Caco-2 (cell line): ENCODE measurements around the gene RHOBTB1. TPM values are rescaled to one million over a fixed set of nuclear protein-coding genes. Genes with fewer than 3 reads are reported as not detected.

Experiments
- BruUV-seq: library from RNA; stranded (reverse); fragments of 400-500 nt; replicated peaks from 2 replicates; lab custom pipeline; 2021; lab: Mats Ljungman, UMichigan
- CTCF ChIA-PET: fragments of 300-600 bp; sonication (Branson Sonifier 250); formaldehyde crosslinking; loops from one replicate; lab custom pipeline; 2022; ENCODE audit warnings: antibody characterized with exemption; lab: Charles Lee
- POLR2A ChIA-PET: fragments of 300-600 bp; sonication (Branson Sonifier 250); formaldehyde crosslinking; loops from one replicate; lab custom pipeline; 2022; ENCODE audit warnings: antibody characterized with exemption; lab: Charles Lee
- DNase-seq, 2 experiments: peaks; one replicate each; pipeline versions ENCODE4 v3.0.0 to v3.0.0-alpha.2; 2020 to 2022
- H3K27me3 ChIP-seq: replicated peaks from 2 replicates; pipeline ENCODE4 v1.6.0; 2011; ENCODE audit warnings: low read length; ENCODE audit not compliant: control insufficient read depth, insufficient read depth
- H3K36me3 ChIP-seq: 2 replicates; pipeline ENCODE4 v1.5.1; 2011; ENCODE audit warnings: low read length; ENCODE audit not compliant: control insufficient read depth, insufficient read depth
- H3K4me1 ChIP-seq: fragments of 250-450 bp; sonication (Bioruptor Pico); 2 replicates; pipeline ENCODE4 v1.5.1; 2020; ENCODE audit warnings: mild to moderate bottlenecking
- H3K4me3 ChIP-seq: 2 replicates; pipeline ENCODE4 v1.5.1; 2011; ENCODE audit warnings: low read depth, mild to moderate bottlenecking, control low read depth, low read length
- H3K9me3 ChIP-seq: fragments of 250-450 bp; sonication (Bioruptor Pico); 2 replicates; pipeline ENCODE4 v1.5.1; 2020; ENCODE audit warnings: mild to moderate bottlenecking, moderate library complexity
- H3K27ac Mint-ChIP-seq: one replicate; pipeline ENCODE4 v1.8.0; 2022; ENCODE audit warnings: mixed read lengths; ENCODE audit not compliant: unreplicated experiment
- H3K27me3 Mint-ChIP-seq: one replicate; pipeline ENCODE4 v1.8.0; 2022; ENCODE audit warnings: mixed read lengths; ENCODE audit not compliant: insufficient read depth, unreplicated experiment
- H3K36me3 Mint-ChIP-seq: one replicate; pipeline ENCODE4 v1.8.0; 2022; ENCODE audit warnings: mild to moderate bottlenecking, mixed read lengths; ENCODE audit not compliant: insufficient read depth, unreplicated experiment
- H3K4me1 Mint-ChIP-seq: one replicate; pipeline ENCODE4 v1.8.0; 2022; ENCODE audit warnings: low read depth, mixed read lengths; ENCODE audit not compliant: unreplicated experiment
- H3K4me3 Mint-ChIP-seq: one replicate; pipeline ENCODE4 v1.8.0; 2022; ENCODE audit warnings: mild to moderate bottlenecking, moderate library complexity, mixed read lengths; ENCODE audit not compliant: unreplicated experiment
- H3K9me3 Mint-ChIP-seq: one replicate; pipeline ENCODE4 v1.8.0; 2022; ENCODE audit warnings: mixed read lengths; ENCODE audit not compliant: unreplicated experiment
- CTCF ChIP-seq, 2 experiments: fragments of 200-600 bp in 1 of 2; IDR thresholded peaks; 1 replicate in 1 of 2; 2 replicates in 1 of 2; pipeline versions ENCODE4 v1.5.1 to v1.8.0; 2011 to 2022; ENCODE audit warnings: antibody characterized with exemption in 1 of 2, control low read depth in 1 of 2, inconsistent platforms in 1 of 2, low read depth in 1 of 2, low read length in 1 of 2, mild to moderate bottlenecking in 1 of 2, moderate library complexity in 1 of 2; ENCODE audit not compliant: insufficient read depth in 1 of 2, severe bottlenecking in 1 of 2, unreplicated experiment in 1 of 2
- intact Hi-C: fragments of 100-400 bp; cut with micrococcal nuclease; formaldehyde crosslinking; loops from one replicate; pipeline ENCODE4 v1.10.0; 2022; ENCODE audit not compliant: unreplicated experiment
- total RNA-seq: library from RNA; stranded (reverse); gene quantifications from 2 replicates; pipeline ENCODE4 v1.2.3, GENCODE V29; 2022

RHOBTB1 gene
- total RNA-seq, 1 experiment from 2014 or later = 19.9 TPM

- ChIA-PET POLR2A (no interaction called here), CTCF (interaction anchor here (0.6 kb wide), 1 partner anchor 200 kb away, joined by 8 read pairs; no protein-coding TSS in a partner anchor)
- Histone ChIP-seq H3K36me3 (no peaks in the 10 kb centered on the region), H3K9me3 (no peaks in the 10 kb centered on the region), H3K4me1 (no peaks in the 10 kb centered on the region), H3K4me3 (no peak overlapping the region), H3K27me3 (no peaks in the 10 kb centered on the region; the same call in 1 of the 2 replicates)
- no peak overlapping the region for H3K27ac Mint-ChIP-seq
- intact Hi-C loops = no loop called here
- BruUV-seq = no TSS peak
- no peak overlapping the region for H3K4me3 Mint-ChIP-seq
- H3K36me3 Mint-ChIP-seq = no peaks in the 10 kb centered on the region
- TF ChIP-seq CTCF (IDR thresholded peaks at IDR 0.05; ENCODE audit: insufficient read depth in 1 of 2, low read depth in 1 of 2, low read length in 1 of 2, severe bottlenecking in 1 of 2, unreplicated experiment in 1 of 2) = no peak
- no peaks in the 10 kb centered on the region for H3K4me1 Mint-ChIP-seq
- no peak for DNase-seq
- H3K27me3 Mint-ChIP-seq = no peaks in the 10 kb centered on the region
- H3K9me3 Mint-ChIP-seq = no peaks in the 10 kb centered on the region
These were observed 95.9 kb downstream of the RHOBTB1 start for GRCh38 chr10:60848126-60848525.

DNA sequence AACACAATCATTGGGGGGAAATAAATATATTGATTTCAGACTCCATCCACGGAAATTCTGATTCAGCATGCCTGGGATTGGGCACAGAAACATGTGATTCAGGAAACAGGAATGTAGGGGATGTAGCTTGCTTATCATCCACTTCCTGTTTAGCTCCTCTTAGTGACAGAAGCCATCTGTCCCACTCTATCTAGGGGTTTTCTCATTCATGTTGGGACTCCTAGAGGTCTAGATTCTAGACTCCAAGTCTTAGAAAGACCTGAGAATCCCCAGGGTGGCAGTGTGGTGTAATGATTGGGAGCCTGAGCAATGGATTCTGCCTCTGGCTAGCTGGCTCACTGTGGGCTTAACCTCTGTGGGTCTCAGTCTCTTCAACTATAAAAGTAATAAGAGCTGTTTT, 97.8 kb downstream of the RHOBTB1 start:
- H3K27me3 ChIP-seq = no peaks in the 10 kb centered on the region; the same call in 1 of the 2 replicates
- Mint-ChIP-seq H3K27me3 (peaks cover 3% of the 10 kb centered on the region), H3K36me3 (no peaks in the 10 kb centered on the region), H3K4me1 (no peaks in the 10 kb centered on the region), H3K9me3 (no peaks in the 10 kb centered on the region), H3K27ac (no peak overlapping the region), H3K4me3 (no peak overlapping the region)
- intact Hi-C loops = loop anchor here (1.0 kb wide), 1 partner anchor 118 kb away; no protein-coding TSS in a partner anchor
- no peak for DNase-seq
- CTCF ChIA-PET = interaction anchor here (0.6 kb wide), 2 partner anchors 29 to 1972 kb away, joined by 3 read pairs; no protein-coding TSS in a partner anchor
- no peaks in the 10 kb centered on the region for H3K9me3 ChIP-seq
- POLR2A ChIA-PET = no interaction called here
- TF ChIP-seq CTCF (IDR thresholded peaks at IDR 0.05; ENCODE audit: insufficient read depth in 1 of 2, low read depth in 1 of 2, low read length in 1 of 2, severe bottlenecking in 1 of 2, unreplicated experiment in 1 of 2) = no peak
- no TSS peak for BruUV-seq
- H3K4me3 ChIP-seq = no peak overlapping the region
- H3K36me3 ChIP-seq = no peaks in the 10 kb centered on the region
- H3K4me1 ChIP-seq = no peaks in the 10 kb centered on the region

- BruUV-seq = no TSS peak
- no peaks in the 10 kb centered on the region for H3K36me3 ChIP-seq
- TF ChIP-seq CTCF (IDR thresholded peaks at IDR 0.05; ENCODE audit: insufficient read depth in 1 of 2, low read depth in 1 of 2, low read length in 1 of 2, severe bottlenecking in 1 of 2, unreplicated experiment in 1 of 2) = no peak
- H3K4me1 ChIP-seq = no peaks in the 10 kb centered on the region
- Mint-ChIP-seq H3K36me3 (no peaks in the 10 kb centered on the region), H3K9me3 (no peaks in the 10 kb centered on the region), H3K4me1 (no peaks in the 10 kb centered on the region), H3K4me3 (no peak overlapping the region), H3K27ac (no peak overlapping the region), H3K27me3 (peaks cover 3% of the 10 kb centered on the region)
- intact Hi-C loops = no loop called here
- no peaks in the 10 kb centered on the region; the same call in 1 of the 2 replicates for H3K27me3 ChIP-seq
- ChIA-PET CTCF (no interaction called here), POLR2A (interaction anchor here (0.6 kb wide), 1 partner anchor 57 kb away, joined by 3 read pairs; no protein-coding TSS in a partner anchor)
- no peak overlapping the region for H3K4me3 ChIP-seq
- no peaks in the 10 kb centered on the region for H3K9me3 ChIP-seq
- DNase-seq = no peak
These were observed 98.9 kb downstream of the RHOBTB1 start for GRCh38 chr10:60845038-60845437.
